ENCODE measurements around the gene COL1A1.
A peak's percentile ranks its signal among the peaks of the same experiment; 100 is the strongest.

Gene COL1A1

GRCh38 chr17:50221266-50221863 is 19.9 kb upstream of the COL1A1 start:
- in situ Hi-C loops (cut with MboI; ENCODE audit: low sequenced_read_pairs, unreplicated experiment): no loop called here
- TF ChIP-seq CTCF (IDR thresholded peaks at IDR 0.05; ENCODE audit: borderline replicate concordance, control extremely low read depth, extremely low read depth, insufficient read depth, missing control alignments): no peak
- DNase-seq (ENCODE audit: low spot score): peak; percentile 47

GRCh38 chr17:50220811-50221210 is 19.4 kb upstream of the COL1A1 start:
- no peak for DNase-seq (ENCODE audit: low spot score)
- in situ Hi-C loops (cut with MboI; ENCODE audit: low sequenced_read_pairs, unreplicated experiment): no loop called here
- TF ChIP-seq CTCF (IDR thresholded peaks at IDR 0.05; ENCODE audit: borderline replicate concordance, control extremely low read depth, extremely low read depth, insufficient read depth, missing control alignments): no peak

GRCh38 chr17:50219939-50220465 is 18.6 kb upstream of the COL1A1 start:
- DNase-seq (ENCODE audit: low spot score): no peak
- TF ChIP-seq CTCF (IDR thresholded peaks at IDR 0.05; ENCODE audit: borderline replicate concordance, control extremely low read depth, extremely low read depth, insufficient read depth, missing control alignments): no peak
- in situ Hi-C loops (cut with MboI; ENCODE audit: low sequenced_read_pairs, unreplicated experiment): loop anchor here (10.0 kb wide), 1 partner anchor 45 kb away; no protein-coding TSS in a partner anchor

- in situ Hi-C loops (cut with MboI; ENCODE audit: low sequenced_read_pairs, unreplicated experiment): loop anchor here (10.0 kb wide), 1 partner anchor 45 kb away; no protein-coding TSS in a partner anchor
- no peak for TF ChIP-seq CTCF (IDR thresholded peaks at IDR 0.05; ENCODE audit: borderline replicate concordance, control extremely low read depth, extremely low read depth, insufficient read depth, missing control alignments)
- no peak for DNase-seq (ENCODE audit: low spot score)
Observed at GRCh38 chr17:50219342-50219741, 17.9 kb upstream of the COL1A1 start.

- in situ Hi-C loops (cut with MboI; ENCODE audit: low sequenced_read_pairs, unreplicated experiment): loop anchor here (10.0 kb wide), 1 partner anchor 46 kb away; no protein-coding TSS in a partner anchor
- no peak for TF ChIP-seq CTCF (IDR thresholded peaks at IDR 0.05; ENCODE audit: borderline replicate concordance, control extremely low read depth, extremely low read depth, insufficient read depth, missing control alignments)
- peak; percentile 37 for DNase-seq (ENCODE audit: low spot score)
Observed at GRCh38 chr17:50218771-50219315, 17.4 kb upstream of the COL1A1 start.

- DNase-seq (ENCODE audit: low spot score): no peak
- in situ Hi-C loops (cut with MboI; ENCODE audit: low sequenced_read_pairs, unreplicated experiment): loop anchor here (10.0 kb wide), 1 partner anchor 47 kb away; no protein-coding TSS in a partner anchor
- no peak for TF ChIP-seq CTCF (IDR thresholded peaks at IDR 0.05; ENCODE audit: borderline replicate concordance, control extremely low read depth, extremely low read depth, insufficient read depth, missing control alignments)
Observed at GRCh38 chr17:50218071-50218759, 16.8 kb upstream of the COL1A1 start.

All from GM13976 (cell line).